Activated CD8-positive, alpha-beta memory T cell treated with anti-CD3 and anti-CD28 coated beads, Interleukin-2, amount 50 U/mL, for 48 hours (primary cell): ENCODE results near the gene CLMN.
"Not testable (repeated sequence)": the region's sequence is repeated elsewhere in the genome, so short reads cannot be mapped to it uniquely, and the experiment has no call there.

ENCODE experiments used
- DNase-seq: peaks from one replicate; pipeline ENCODE4 v3.0.0-alpha.2; 2020

The CLMN gene

GRCh38 chr14:95216008-95216407 is 103.7 kb downstream of the CLMN start:
- no peak for DNase-seq

GRCh38 chr14:95215094-95215725 is 104.5 kb downstream of the CLMN start:
- DNase-seq: no peak

GRCh38 chr14:95213774-95214173 is 105.9 kb downstream of the CLMN start:
- no peak for DNase-seq

- DNase-seq: no peak
Observed at GRCh38 chr14:95211721-95212504, 107.8 kb downstream of the CLMN start.

GRCh38 chr14:95210699-95211098 is 109.0 kb downstream of the CLMN start:
- DNase-seq: no peak

GRCh38 chr14:95208598-95208997 is 111.1 kb downstream of the CLMN start:
- DNase-seq: no peak

GRCh38 chr14:95207475-95208233 is 112.1 kb downstream of the CLMN start:
- no peak for DNase-seq

GRCh38 chr14:95206534-95206933 is 113.2 kb downstream of the CLMN start:
- no peak for DNase-seq

- no peak for DNase-seq
Observed at GRCh38 chr14:95204705-95205104, 115.0 kb downstream of the CLMN start.

- DNase-seq: not testable (repeated sequence)
Observed at GRCh38 chr14:95201745-95202144, 118.0 kb downstream of the CLMN start.

- no peak for DNase-seq
Observed at GRCh38 chr14:95200404-95200803, 119.3 kb downstream of the CLMN start.

- DNase-seq: no peak
Observed at GRCh38 chr14:95199298-95199983, 120.3 kb downstream of the CLMN start.

- DNase-seq: no peak
Observed at GRCh38 chr14:95198320-95198719, 121.4 kb downstream of the CLMN start.

- no peak for DNase-seq
Observed at GRCh38 chr14:95197551-95197950, 122.2 kb downstream of the CLMN start.

GRCh38 chr14:95196826-95197545 is 122.7 kb downstream of the CLMN start:
- no peak for DNase-seq

- no peak for DNase-seq
Observed at GRCh38 chr14:95196268-95196667, 123.4 kb downstream of the CLMN start.

GRCh38 chr14:95195031-95195430 is 124.7 kb downstream of the CLMN start:
- DNase-seq: no peak

- DNase-seq: no peak
Observed at GRCh38 chr14:95193081-95193480, 126.6 kb downstream of the CLMN start.

- no peak for DNase-seq
Observed at GRCh38 chr14:95192311-95192710, 127.4 kb downstream of the CLMN start.

- no peak for DNase-seq
Observed at GRCh38 chr14:95191445-95192199, 128.1 kb downstream of the CLMN start.

GRCh38 chr14:95190857-95191256 is 128.9 kb downstream of the CLMN start:
- no peak for DNase-seq

GRCh38 chr14:95190346-95190840 is 129.3 kb downstream of the CLMN start:
- no peak for DNase-seq
